Mucosa of rectum (tissue), 2 donors: ENCODE measurements around the gene SPTAN1.
"Not testable (repeated sequence)": the region's sequence is repeated elsewhere in the genome, so short reads cannot be mapped to it uniquely, and the experiment has no call there.

Experiments
- H3K27ac ChIP-seq, 2 donors: one replicate each; pipeline ENCODE4 v1.7.0; 2013; ENCODE audit warnings: inconsistent platforms in 2 of 2, low read depth in 2 of 2, low read length in 2 of 2
- H3K27me3 ChIP-seq, 2 donors: one replicate each; pipeline ENCODE4 v1.7.0; 2013; ENCODE audit warnings: low read length in 2 of 2; ENCODE audit not compliant: control insufficient read depth in 2 of 2, insufficient read depth in 2 of 2
- H3K36me3 ChIP-seq, 2 donors: one replicate each; pipeline ENCODE4 v1.7.0; 2013; ENCODE audit warnings: low read length in 2 of 2; ENCODE audit not compliant: control insufficient read depth in 2 of 2, insufficient read depth in 2 of 2
- H3K4me1 ChIP-seq, 2 donors: one replicate each; pipeline ENCODE4 v1.7.0; 2013; ENCODE audit warnings: low read length in 2 of 2, mild to moderate bottlenecking in 1 of 2; ENCODE audit not compliant: control insufficient read depth in 2 of 2, insufficient read depth in 2 of 2
- H3K4me3 ChIP-seq, 2 donors: one replicate each; pipeline ENCODE4 v1.7.0; 2013; ENCODE audit warnings: low read length in 2 of 2
- H3K9ac ChIP-seq, 2 donors: one replicate each; pipeline ENCODE4 v1.7.0; 2013; ENCODE audit warnings: low read length in 2 of 2, low read depth in 1 of 2, mild to moderate bottlenecking in 1 of 2
- H3K9me3 ChIP-seq, 2 donors: one replicate each; pipeline ENCODE4 v1.7.0; 2013; ENCODE audit warnings: low read length in 2 of 2; ENCODE audit not compliant: control insufficient read depth in 2 of 2
- donor health status: healthy.
- donor health status: Normal muscosa, but diverticular disease.

The SPTAN1 gene

DNA sequence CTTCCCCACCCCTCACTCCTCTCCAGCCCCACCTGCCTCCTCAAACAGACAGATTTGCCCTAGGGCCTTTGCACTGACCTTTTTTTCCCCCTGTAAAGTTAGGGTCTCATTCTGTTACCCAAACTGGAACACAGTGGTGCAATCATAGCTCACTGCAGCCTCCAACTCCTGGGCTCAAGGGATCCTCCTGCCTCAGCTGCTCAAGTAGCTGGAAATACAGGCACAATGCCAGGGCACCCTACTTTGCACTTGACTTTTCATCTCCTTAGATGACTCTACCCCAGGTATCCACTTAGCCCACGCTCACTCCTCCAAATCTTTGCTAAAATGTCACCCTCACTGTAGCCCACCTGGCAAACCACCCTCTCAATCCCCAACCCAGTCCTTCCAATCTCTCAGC is 102.1 kb downstream of the SPTAN1 start:
- no peaks in the 10 kb centered on the region for H3K9me3 ChIP-seq
- no peaks in the 10 kb centered on the region for H3K4me1 ChIP-seq
- H3K9ac ChIP-seq = no peak overlapping the region
- H3K4me3 ChIP-seq = no peak overlapping the region
- no peaks in the 10 kb centered on the region for H3K36me3 ChIP-seq
- no peak overlapping the region for H3K27ac ChIP-seq
- H3K27me3 ChIP-seq = no peaks in the 10 kb centered on the region

DNA sequence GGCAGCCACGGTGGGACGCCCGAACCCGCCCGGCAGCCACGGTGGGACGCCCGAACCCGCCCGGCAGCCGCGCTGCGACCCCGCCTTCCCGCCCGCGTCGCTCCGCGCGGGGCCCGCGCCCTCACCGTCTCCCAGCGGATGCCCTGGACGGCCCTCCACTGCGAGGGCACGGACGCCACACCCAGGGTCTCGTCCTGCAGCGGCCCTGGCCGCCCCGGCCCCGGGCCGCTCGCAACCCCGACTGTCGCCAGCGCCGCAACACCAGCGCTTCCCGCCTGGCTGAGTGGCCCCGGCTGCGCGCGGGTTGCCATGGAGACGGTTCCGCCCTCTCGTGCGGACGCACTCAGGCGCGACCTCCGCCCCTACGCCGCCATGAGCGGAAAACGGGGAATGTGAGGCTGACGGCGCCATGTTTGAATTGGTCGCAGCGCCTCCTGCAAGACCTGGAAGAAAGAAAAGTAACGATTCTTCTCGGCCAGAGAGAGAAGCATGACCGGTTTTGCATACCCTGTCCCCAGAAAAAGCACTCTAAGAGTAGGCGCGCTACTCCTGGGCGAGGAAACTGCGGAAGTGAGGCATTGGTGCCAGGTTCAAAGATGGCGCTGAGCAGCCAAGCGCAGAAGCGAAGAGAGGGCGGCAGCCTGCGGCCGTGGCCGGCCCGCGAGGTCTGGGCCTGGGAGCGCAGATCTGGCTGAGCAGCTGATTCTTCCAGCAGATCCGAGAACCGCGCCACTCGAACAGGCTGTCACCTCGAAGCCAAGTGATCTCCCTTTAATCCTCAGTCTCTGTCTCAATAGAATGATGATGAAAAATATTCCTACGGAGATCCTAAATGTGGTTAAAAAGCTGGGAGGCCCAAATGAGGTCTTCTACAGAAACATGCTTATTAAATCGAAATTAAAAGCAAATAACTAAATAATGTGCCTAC is 104.3 kb downstream of the SPTAN1 start, which contains the start of gene DYNC2I2:
Gene DYNC2I2 (minus strand): TSS at position 432 of the 928 bp plus-strand sequence. CDS start 121 bp downstream, at position 311.
- Histone ChIP-seq H3K36me3 (no peaks in the 10 kb centered on the region), H3K4me1 (no peaks in the 10 kb centered on the region), H3K27ac (peak within 1 kb of the TSS; percentile 95 to 99), H3K9ac (peak within 1 kb of the TSS; percentile 82 to 96), H3K4me3 (peak within 1 kb of the TSS; percentile 79 to 81), H3K9me3 (no peaks in the 10 kb centered on the region), H3K27me3 (no peaks in the 10 kb centered on the region)

DNA sequence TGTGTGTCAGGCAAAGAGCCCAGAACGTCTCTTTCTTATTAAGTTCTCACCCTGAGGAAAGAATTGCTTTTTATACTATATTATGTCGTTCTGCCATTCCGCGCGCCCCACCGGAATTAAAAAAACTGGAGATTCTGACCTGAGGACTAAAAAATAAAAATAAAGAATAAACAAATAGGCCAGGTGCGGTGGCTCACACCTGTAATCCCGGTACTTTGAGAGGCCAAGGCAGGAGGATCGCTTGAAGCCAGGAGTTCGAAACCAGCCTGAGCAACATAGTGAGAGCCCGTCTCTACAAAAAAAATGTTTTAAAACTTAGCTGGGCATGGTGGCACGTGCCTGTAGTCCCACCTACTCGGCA is 104.9 kb downstream of the SPTAN1 start:
- Histone ChIP-seq H3K27ac (peak overlapping the region; percentile 95 to 99), H3K36me3 (no peaks in the 10 kb centered on the region), H3K9ac (peak overlapping the region; percentile 82 to 96), H3K4me1 (no peaks in the 10 kb centered on the region), H3K27me3 (no peaks in the 10 kb centered on the region), H3K9me3 (no peaks in the 10 kb centered on the region), H3K4me3 (peak overlapping the region; percentile 79 to 81)

DNA sequence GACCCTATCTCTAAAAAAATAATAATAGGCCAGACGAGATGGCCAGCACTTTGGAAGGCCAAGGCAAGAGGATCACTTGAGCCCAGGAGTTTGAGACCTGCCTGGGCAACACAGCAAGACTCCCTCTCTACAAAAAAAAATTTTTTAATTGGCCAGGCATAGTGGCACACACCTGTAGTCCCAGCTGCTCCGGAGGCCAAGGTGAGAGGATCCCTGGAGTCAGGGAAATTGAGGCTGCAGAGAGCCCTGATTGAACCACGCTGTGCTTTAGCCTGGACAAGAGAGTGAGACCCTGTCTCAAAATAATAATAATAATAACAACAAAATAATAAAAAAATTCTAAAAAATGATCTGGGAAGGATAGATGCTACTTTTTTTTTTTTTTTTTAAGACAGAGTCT is 105.4 kb downstream of the SPTAN1 start:
- H3K9ac ChIP-seq = no peak overlapping the region
- H3K4me1 ChIP-seq = no peaks in the 10 kb centered on the region
- no peaks in the 10 kb centered on the region for H3K36me3 ChIP-seq
- H3K4me3 ChIP-seq = no peak overlapping the region
- no peaks in the 10 kb centered on the region for H3K9me3 ChIP-seq
- H3K27me3 ChIP-seq = no peaks in the 10 kb centered on the region
- H3K27ac ChIP-seq = no peak overlapping the region

DNA sequence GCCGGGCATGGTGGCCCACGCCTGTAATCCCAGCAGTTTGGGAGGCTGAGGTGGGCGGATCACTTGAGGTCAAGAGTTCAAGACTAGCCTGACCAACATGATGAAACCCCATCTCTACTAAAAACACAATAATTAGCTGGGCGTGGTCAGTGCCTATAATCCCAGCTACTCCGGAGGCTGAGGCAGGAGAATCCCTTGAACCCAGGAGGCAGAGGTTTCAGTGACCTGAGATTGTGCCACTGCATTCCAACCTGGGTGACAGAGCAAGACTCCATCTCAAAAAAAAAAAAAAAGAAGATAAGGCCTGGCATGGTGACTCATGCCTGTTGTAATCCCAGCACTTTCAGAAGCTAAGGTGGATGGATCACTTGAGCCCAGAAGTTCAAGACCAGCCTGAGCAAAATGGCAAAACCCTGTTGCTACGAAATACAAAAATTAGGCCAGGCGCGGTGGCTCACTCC is 114.1 kb downstream of the SPTAN1 start:
- not testable (repeated sequence) for H3K4me1 ChIP-seq, H3K9me3 ChIP-seq, H3K9ac ChIP-seq, H3K4me3 ChIP-seq, H3K36me3 ChIP-seq, H3K27me3 ChIP-seq, H3K27ac ChIP-seq

DNA sequence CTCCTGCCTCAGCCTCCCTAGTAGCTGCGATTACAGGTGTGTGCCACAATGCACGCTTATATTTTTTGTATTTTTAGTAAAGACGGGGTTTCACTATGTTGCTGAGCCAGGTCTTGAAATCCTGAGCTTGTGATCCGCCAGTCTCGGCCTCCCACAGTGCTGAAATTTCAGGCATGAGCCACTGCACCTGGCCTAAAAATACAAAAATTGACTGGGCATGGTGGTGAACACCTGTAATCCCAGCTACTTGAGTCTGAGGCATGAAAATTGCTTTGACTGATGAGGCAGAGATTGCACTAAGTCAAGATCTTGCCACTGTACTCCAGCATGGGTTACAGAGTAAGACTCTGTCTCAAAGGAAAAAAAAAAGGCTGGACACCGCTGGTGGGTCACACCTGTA is 117.4 kb downstream of the SPTAN1 start:
- Histone ChIP-seq H3K27me3 (no peaks in the 10 kb centered on the region), H3K36me3 (no peaks in the 10 kb centered on the region), H3K9me3 (no peaks in the 10 kb centered on the region), H3K9ac (no peak overlapping the region), H3K4me1 (no peaks in the 10 kb centered on the region), H3K27ac (no peak overlapping the region), H3K4me3 (no peak overlapping the region)

DNA sequence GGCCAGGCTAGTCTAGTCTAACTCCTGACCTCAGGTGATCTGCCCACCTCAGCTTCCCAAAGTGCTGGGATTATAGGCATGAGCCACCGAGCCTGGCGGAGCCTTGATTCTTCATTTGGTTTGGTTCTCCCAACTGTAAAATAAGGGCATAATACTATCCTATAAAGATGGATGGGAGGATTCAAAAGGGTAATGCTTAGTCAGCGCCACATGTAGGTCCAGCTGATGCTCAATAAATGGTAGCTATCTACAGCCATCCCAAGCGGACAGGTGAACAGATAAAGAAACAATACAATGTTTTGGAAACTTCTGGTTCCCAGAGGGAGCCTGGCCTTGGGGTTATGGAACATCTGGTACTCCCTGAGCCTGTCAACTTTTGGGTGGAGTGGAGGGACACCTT is 123.0 kb downstream of the SPTAN1 start:
- H3K27me3 ChIP-seq = no peaks in the 10 kb centered on the region
- H3K27ac ChIP-seq = no peak overlapping the region
- H3K9ac ChIP-seq = no peak overlapping the region
- peaks cover 0 to 6% of the 10 kb centered on the region in 2 donors for H3K36me3 ChIP-seq
- no peaks in the 10 kb centered on the region for H3K4me1 ChIP-seq
- no peak overlapping the region for H3K4me3 ChIP-seq
- H3K9me3 ChIP-seq = no peaks in the 10 kb centered on the region

DNA sequence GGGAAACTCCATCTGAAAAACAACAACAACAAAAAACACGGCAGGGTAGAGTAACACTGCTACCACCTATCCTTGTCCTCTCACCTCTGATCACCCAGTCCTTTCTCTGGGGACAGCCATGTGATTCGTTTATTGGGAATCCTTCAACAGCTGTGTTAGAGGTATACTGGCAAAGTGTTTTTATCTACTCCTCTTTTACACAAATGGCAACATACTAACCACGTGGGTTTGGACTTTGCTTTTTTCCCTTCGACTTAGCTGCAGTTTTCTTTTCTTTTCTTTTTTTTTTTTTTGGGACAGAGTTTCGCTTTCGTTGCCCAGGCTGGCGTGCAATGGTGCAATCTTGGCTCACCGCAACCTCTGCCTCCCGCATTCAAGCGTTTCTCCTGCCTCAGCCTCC is 125.4 kb downstream of the SPTAN1 start:
- H3K4me1 ChIP-seq = no peaks in the 10 kb centered on the region
- H3K9me3 ChIP-seq = no peaks in the 10 kb centered on the region
- H3K36me3 ChIP-seq = peaks cover 0 to 6% of the 10 kb centered on the region in 2 donors
- H3K27me3 ChIP-seq = no peaks in the 10 kb centered on the region
- H3K27ac ChIP-seq = no peak overlapping the region
- no peak overlapping the region for H3K9ac ChIP-seq
- no peak overlapping the region for H3K4me3 ChIP-seq
